ENCODE measurements around the gene AFMID.

DNA sequence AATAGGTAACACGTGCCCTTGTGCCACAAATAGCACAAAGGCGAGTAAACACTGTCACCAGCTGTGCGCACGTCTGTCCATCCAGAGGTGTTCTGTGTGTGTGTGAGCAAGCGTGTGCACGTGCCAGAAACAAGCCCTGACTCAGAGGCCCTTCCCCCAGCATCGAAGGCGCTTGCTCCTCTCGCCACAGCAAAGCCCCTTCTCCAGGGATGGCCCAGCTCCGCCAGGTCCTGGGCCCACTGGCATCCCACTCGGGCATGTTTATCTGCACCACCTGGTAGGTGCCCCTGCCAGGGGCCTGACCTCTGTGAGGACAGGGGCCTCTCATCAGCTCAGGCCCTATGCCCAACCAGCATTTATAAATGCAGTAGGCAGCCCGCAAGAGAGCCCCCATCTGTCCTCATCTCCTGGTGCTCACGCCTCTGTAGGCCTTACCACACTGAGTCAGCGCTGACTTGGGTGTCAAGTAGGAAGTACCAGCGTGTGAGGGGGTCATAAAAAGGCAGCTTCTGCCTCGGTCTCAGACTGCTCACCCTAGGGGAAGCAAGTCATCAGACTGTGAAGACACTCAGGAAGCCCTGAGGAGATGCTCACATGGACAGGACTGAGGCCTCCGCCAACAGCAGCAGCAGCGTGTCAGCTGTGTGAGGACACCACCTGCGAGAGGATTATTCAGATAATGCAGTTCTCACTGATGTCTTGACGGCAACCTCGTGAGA is 55.0 kb downstream of the AFMID start:
- TF ChIP-seq, protein P1, sequence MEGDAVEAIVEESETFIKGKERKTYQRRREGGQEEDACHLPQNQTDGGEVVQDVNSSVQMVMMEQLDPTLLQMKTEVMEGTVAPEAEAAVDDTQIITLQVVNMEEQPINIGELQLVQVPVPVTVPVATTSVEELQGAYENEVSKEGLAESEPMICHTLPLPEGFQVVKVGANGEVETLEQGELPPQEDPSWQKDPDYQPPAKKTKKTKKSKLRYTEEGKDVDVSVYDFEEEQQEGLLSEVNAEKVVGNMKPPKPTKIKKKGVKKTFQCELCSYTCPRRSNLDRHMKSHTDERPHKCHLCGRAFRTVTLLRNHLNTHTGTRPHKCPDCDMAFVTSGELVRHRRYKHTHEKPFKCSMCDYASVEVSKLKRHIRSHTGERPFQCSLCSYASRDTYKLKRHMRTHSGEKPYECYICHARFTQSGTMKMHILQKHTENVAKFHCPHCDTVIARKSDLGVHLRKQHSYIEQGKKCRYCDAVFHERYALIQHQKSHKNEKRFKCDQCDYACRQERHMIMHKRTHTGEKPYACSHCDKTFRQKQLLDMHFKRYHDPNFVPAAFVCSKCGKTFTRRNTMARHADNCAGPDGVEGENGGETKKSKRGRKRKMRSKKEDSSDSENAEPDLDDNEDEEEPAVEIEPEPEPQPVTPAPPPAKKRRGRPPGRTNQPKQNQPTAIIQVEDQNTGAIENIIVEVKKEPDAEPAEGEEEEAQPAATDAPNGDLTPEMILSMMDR (IDR thresholded peaks at IDR 0.05; ENCODE audit: insufficient read depth, low read length), result no peak
- TF ChIP-seq, protein P2, sequence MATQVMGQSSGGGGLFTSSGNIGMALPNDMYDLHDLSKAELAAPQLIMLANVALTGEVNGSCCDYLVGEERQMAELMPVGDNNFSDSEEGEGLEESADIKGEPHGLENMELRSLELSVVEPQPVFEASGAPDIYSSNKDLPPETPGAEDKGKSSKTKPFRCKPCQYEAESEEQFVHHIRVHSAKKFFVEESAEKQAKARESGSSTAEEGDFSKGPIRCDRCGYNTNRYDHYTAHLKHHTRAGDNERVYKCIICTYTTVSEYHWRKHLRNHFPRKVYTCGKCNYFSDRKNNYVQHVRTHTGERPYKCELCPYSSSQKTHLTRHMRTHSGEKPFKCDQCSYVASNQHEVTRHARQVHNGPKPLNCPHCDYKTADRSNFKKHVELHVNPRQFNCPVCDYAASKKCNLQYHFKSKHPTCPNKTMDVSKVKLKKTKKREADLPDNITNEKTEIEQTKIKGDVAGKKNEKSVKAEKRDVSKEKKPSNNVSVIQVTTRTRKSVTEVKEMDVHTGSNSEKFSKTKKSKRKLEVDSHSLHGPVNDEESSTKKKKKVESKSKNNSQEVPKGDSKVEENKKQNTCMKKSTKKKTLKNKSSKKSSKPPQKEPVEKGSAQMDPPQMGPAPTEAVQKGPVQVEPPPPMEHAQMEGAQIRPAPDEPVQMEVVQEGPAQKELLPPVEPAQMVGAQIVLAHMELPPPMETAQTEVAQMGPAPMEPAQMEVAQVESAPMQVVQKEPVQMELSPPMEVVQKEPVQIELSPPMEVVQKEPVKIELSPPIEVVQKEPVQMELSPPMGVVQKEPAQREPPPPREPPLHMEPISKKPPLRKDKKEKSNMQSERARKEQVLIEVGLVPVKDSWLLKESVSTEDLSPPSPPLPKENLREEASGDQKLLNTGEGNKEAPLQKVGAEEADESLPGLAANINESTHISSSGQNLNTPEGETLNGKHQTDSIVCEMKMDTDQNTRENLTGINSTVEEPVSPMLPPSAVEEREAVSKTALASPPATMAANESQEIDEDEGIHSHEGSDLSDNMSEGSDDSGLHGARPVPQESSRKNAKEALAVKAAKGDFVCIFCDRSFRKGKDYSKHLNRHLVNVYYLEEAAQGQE (IDR thresholded peaks at IDR 0.05; ENCODE audit: insufficient replicate concordance, low read depth), result no peak
- no peak for TF ChIP-seq POLR2AphosphoS5 (IDR thresholded peaks at IDR 0.05; ENCODE audit: low read depth)
- no peak for TF ChIP-seq GABPA (IDR thresholded peaks at IDR 0.05; ENCODE audit: low read depth)
- no peak for TF ChIP-seq SPI1 (IDR thresholded peaks at IDR 0.05; ENCODE audit: borderline replicate concordance, low read depth)
